GM18909 (cell line): ENCODE measurements around the gene WNT3.
"Not testable (repeated sequence)": the region's sequence is repeated elsewhere in the genome, so short reads cannot be mapped to it uniquely, and the experiment has no call there.

Experiments used
- ATAC-seq: cut with Tn5 transposase; IDR thresholded peaks from one replicate; pipeline ENCODE4 v1.9.1; 2021; ENCODE audit warnings: mild to moderate bottlenecking; ENCODE audit not compliant: unreplicated experiment, poor library complexity

The WNT3 gene

GRCh38 chr17:46815474-46816353, 2.8 kb downstream of the WNT3 start:
- ATAC-seq, result no peak

- ATAC-seq, result no peak
These were observed 4.0 kb downstream of the WNT3 start for GRCh38 chr17:46814446-46814845.

- no peak for ATAC-seq
These were observed 4.6 kb downstream of the WNT3 start for GRCh38 chr17:46813920-46814319.

GRCh38 chr17:46812624-46813318, 5.7 kb downstream of the WNT3 start:
- no peak for ATAC-seq

GRCh38 chr17:46811978-46812583, 6.4 kb downstream of the WNT3 start:
- no peak for ATAC-seq

GRCh38 chr17:46810837-46811236, 7.7 kb downstream of the WNT3 start:
- ATAC-seq, result no peak

- ATAC-seq, result no peak
These were observed 9.4 kb downstream of the WNT3 start for GRCh38 chr17:46809110-46809571.

- no peak for ATAC-seq
These were observed 12.7 kb downstream of the WNT3 start for GRCh38 chr17:46805771-46806170.

- ATAC-seq, result no peak
These were observed 14.9 kb downstream of the WNT3 start for GRCh38 chr17:46803544-46803943.

- no peak for ATAC-seq
These were observed 15.7 kb downstream of the WNT3 start for GRCh38 chr17:46802800-46803199.

GRCh38 chr17:46800573-46800972, 17.9 kb downstream of the WNT3 start:
- no peak for ATAC-seq

GRCh38 chr17:46796956-46797530, 21.4 kb downstream of the WNT3 start:
- no peak for ATAC-seq

- ATAC-seq, result no peak
These were observed 22.0 kb downstream of the WNT3 start for GRCh38 chr17:46796524-46796923.

GRCh38 chr17:46796084-46796483, 22.4 kb downstream of the WNT3 start:
- ATAC-seq, result no peak

- no peak for ATAC-seq
These were observed 23.0 kb downstream of the WNT3 start for GRCh38 chr17:46795379-46795952.

GRCh38 chr17:46794318-46794717, 24.2 kb downstream of the WNT3 start:
- ATAC-seq, result no peak

- no peak for ATAC-seq
These were observed 25.0 kb downstream of the WNT3 start for GRCh38 chr17:46793541-46793940.

GRCh38 chr17:46793023-46793422, 25.5 kb downstream of the WNT3 start:
- ATAC-seq, result not testable (repeated sequence)

- ATAC-seq, result no peak
These were observed 26.4 kb downstream of the WNT3 start for GRCh38 chr17:46792071-46792470.

GRCh38 chr17:46791531-46791930, 27.0 kb downstream of the WNT3 start:
- ATAC-seq, result no peak
